Dendritic cell treated with granulocyte-macrophage colony-stimulating factor and Interleukin-4, amounts not matched to agents 40 ng/mL and 50 ng/mL, for 4 days (primary cell): ENCODE data around the gene COLQ.

Source experiments
- H3K27ac Mint-ChIP-seq: one replicate; pipeline ENCODE4 v1.8.0; 2022; ENCODE audit warnings: mild to moderate bottlenecking, mixed read lengths
- H3K27me3 Mint-ChIP-seq: one replicate; pipeline ENCODE4 v1.8.0; 2022; ENCODE audit warnings: mild to moderate bottlenecking, mixed read lengths
- H3K36me3 Mint-ChIP-seq: one replicate; pipeline ENCODE4 v1.8.0; 2022; ENCODE audit warnings: low read depth, mixed read lengths
- H3K4me1 Mint-ChIP-seq: one replicate; pipeline ENCODE4 v1.8.0; 2022; ENCODE audit warnings: low read depth, mixed read lengths
- H3K4me3 Mint-ChIP-seq: one replicate; pipeline ENCODE4 v1.8.0; 2022; ENCODE audit warnings: mild to moderate bottlenecking, moderate library complexity, mixed read lengths
- H3K9me3 Mint-ChIP-seq: one replicate; pipeline ENCODE4 v1.8.0; 2022; ENCODE audit warnings: mixed read lengths
- intact Hi-C: fragments of 100-400 bp; cut with micrococcal nuclease; formaldehyde crosslinking; loops from one replicate; pipeline ENCODE4 v1.15.0; 2022

COLQ gene

DNA sequence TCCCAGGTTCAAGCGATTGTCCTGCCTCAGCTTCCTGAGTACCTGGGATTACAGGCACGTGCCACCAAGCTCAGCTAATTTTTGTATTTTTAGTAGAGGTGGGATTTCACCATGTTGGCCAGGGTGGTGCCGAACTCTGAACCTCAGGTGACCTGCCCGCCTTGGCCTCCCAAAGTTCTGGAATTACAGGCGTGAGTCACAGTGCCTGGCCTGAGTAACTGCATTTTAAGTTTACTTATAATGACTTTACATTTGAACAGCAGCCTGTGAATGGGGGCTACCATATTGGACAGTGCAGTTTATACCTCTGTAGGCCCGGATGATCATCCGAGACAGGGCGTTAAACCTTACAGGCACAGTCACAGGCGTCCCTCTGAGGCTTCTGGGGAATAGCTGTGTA, 69.3 kb downstream of the COLQ start:
- H3K27ac Mint-ChIP-seq, result no peak overlapping the region
- intact Hi-C loops, result no loop called here
- no peak overlapping the region for H3K4me3 Mint-ChIP-seq
- H3K9me3 Mint-ChIP-seq, result no peaks in the 10 kb centered on the region
- H3K4me1 Mint-ChIP-seq, result no peaks in the 10 kb centered on the region
- H3K27me3 Mint-ChIP-seq, result no peaks in the 10 kb centered on the region
- H3K36me3 Mint-ChIP-seq, result no peaks in the 10 kb centered on the region

DNA sequence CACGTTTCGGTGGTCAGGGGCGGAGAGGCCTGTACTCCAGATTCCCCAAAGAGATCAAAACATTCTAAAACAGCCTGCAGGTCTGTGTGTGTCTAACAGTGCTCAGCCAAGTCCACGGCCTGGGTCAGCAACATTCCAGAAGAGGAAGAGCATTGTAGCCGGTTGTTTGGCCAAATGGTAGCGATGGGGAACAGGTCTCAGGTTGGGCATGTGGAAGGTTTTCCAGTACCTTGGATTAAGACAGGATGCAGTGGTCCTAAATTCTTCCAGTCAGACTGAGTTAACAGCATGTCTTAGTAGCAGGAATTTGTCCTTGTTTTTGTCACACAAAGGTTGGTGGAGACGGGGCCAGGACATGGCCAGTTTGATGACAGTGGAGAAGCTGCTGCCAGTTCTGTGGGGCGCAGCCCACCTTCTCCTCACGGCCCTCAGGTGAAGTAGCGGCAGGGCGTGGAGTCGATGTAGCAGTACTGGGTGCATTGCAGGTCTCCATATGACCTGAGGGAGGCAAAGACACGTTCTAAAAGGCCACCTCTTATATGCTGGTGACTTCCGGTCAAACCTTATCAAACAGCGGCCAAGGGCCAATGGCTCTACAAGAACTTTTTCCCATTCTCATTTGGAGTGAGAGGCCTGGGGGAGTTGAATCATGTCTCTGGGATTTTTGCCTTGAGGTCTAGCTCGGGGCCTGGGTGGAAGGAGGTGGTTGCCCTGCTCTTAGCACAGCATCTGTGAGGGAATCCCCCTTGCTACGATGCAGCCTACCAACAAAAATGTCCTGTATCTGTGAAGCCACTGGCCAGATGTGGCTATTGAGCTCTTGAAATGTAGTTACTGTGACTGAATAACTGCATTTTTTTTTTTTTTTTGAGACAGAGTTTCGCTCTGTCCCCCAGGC, 70.0 kb downstream of the COLQ start:
- Mint-ChIP-seq H3K4me1 (no peaks in the 10 kb centered on the region), H3K9me3 (no peaks in the 10 kb centered on the region), H3K36me3 (no peaks in the 10 kb centered on the region), H3K27me3 (no peaks in the 10 kb centered on the region), H3K4me3 (no peak overlapping the region), H3K27ac (no peak overlapping the region)
- intact Hi-C loops, result no loop called here

DNA sequence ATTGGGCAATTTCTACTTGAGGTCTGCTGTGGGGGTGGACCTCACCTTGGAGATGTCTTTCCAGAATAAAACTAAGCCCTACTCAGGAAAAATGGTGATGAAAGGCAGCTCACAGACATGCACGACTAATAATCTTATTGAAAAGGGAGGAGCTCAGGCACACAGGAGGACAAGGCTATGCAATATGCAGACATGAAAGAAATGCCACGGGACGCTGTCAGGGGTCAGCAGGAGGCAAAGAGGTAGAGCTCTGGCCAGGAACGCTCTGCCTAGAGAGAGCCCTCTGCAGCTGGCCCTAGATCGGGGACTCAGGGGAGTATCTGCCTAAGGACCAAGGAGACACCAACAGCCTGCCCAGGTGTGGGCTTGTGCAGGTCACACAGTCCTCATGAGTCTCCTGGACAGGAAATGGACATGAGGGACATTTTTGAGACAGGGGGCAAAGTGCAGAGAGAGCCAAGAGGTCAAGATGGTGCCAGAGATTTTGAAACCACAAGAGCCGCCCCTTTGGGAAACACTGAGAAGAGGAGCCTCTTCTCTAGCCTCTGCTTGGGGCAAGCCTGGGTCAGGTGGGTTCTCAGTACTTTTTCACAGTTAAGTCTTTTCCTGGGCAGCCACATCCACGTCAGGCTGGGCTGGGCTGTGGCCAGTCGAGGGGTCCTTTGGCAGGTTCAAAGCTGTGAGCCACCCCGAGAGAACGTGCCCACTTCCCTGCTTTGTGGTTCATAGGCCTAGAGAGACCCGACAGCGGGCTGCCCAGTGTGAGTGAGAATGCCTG, 70.9 kb downstream of the COLQ start:
- Mint-ChIP-seq H3K9me3 (no peaks in the 10 kb centered on the region), H3K27ac (no peak overlapping the region), H3K4me3 (no peak overlapping the region), H3K27me3 (no peaks in the 10 kb centered on the region), H3K36me3 (peaks cover 5% of the 10 kb centered on the region), H3K4me1 (no peaks in the 10 kb centered on the region)
- intact Hi-C loops, result no loop called here

DNA sequence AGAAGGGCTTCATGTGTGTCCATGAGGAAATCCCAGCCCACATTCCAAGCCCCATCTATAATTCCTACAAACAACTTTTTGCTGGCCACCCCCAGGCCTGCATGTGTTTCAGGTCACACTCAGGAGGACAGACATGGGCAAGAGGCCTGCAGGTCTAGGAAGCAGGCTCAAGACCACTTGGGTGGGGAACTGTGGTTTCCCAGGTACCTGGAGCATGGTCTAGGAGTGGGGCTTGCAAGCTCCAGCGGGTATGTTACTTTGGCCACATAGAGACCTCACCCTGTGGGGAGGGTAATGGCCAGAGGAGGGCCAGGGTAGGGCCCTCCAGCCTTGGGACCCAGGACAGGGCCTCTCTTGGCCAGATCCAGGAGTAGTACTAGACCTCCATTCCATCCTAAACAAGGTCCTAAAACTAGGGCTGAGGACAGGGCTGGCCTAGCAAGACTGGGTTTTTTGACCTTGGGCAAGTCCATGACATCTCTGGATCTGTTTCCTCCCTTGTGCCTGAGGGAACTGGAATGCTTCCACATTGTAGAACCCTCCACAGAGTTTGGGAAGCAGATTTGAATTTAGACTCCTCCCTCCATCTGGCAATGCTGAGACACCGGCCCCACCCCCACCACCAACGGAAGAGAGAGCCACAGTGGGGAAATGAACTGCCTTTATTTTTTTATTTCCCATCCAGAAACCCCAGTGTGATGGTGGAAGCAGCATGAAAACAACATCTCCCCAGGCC, 71.8 kb downstream of the COLQ start:
- no peaks in the 10 kb centered on the region for H3K27me3 Mint-ChIP-seq
- peaks cover 14% of the 10 kb centered on the region for H3K36me3 Mint-ChIP-seq
- no peak overlapping the region for H3K4me3 Mint-ChIP-seq
- no peaks in the 10 kb centered on the region for H3K4me1 Mint-ChIP-seq
- intact Hi-C loops, result no loop called here
- no peak overlapping the region for H3K27ac Mint-ChIP-seq
- H3K9me3 Mint-ChIP-seq, result no peaks in the 10 kb centered on the region

DNA sequence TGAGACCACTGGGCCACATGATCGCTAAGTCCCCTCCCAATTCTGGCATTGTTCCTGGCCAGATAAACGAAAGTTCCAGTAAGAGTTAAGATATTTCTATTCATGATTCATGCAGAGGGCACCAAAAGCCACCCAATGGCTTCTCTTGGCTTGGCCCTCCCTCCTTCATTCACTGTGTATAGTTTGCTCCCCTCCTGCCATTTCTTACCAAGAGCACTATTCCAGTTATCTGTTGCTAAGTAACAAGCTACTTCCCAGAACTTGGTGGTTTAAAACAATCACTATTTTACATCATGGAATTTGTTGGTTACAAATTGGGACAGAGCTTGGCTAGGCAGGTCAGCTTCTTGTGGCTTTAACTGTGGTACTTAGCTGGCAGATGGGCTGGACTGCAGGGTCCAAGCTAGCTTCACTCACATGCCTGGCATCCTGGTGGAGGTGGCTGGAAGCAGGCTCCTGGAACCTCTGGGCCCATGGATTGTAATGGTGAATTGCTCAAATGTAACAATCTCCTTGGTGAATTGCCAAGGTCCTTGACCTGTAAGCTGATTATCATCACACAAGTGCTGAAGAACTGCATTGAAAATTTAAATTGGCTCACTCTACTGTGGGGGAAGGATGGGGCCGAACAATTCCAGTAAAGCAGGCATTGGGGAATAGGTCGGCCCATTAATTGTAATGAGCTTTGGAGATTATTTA, 77.5 kb downstream of the COLQ start:
- Mint-ChIP-seq H3K27ac (no peak overlapping the region), H3K4me1 (peaks cover 41% of the 10 kb centered on the region), H3K9me3 (no peaks in the 10 kb centered on the region), H3K27me3 (no peaks in the 10 kb centered on the region), H3K4me3 (no peak overlapping the region), H3K36me3 (peaks cover 67% of the 10 kb centered on the region)
- intact Hi-C loops, result no loop called here

DNA sequence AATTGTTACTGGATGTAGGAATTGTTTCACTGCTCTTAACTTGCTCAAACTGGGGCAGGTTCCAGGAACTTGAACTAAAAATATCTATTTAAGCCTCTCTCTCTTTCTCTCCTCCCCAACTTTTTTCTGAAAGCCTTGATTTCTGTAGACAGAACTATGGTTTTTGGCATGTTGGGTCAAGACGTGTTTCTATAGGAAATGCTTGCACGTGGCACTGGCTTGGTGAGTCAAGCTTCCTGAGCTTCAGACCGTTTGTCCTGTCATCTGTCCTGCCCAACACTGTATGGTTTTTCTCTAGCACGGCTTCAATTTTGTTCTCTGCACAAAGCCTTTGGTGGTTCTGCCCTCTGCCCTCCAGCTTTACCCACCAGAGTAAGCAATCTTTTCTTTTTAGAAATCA, 80.6 kb downstream of the COLQ start:
- H3K27ac Mint-ChIP-seq, result no peak overlapping the region
- no peak overlapping the region for H3K4me3 Mint-ChIP-seq
- intact Hi-C loops, result no loop called here
- peaks cover 46% of the 10 kb centered on the region for H3K4me1 Mint-ChIP-seq
- H3K27me3 Mint-ChIP-seq, result no peaks in the 10 kb centered on the region
- H3K36me3 Mint-ChIP-seq, result peaks cover 93% of the 10 kb centered on the region
- no peaks in the 10 kb centered on the region for H3K9me3 Mint-ChIP-seq

DNA sequence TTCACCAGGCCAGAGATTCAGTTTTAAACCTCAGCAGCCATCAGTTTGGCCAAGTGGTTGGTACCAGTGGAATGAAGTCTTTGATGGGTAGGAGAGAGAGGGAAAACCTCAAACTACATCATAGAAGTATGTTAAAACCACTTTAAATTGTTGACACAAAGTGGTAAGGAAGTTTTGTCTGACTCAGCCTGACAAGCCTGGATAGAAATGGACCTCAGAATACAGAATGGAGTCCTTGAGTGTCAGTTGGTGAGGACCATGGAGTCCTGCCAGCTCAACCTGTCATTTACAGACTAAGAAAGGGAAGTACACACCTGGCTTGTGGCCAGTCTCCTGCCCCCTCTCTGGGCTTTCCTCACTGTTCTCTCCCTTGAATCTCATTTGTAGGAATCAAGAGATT, 82.0 kb downstream of the COLQ start:
- intact Hi-C loops, result no loop called here
- Mint-ChIP-seq H3K27ac (peak overlapping the region; percentile 25), H3K9me3 (no peaks in the 10 kb centered on the region), H3K4me1 (peaks cover 46% of the 10 kb centered on the region), H3K36me3 (peaks cover 96% of the 10 kb centered on the region), H3K27me3 (no peaks in the 10 kb centered on the region), H3K4me3 (no peak overlapping the region)

DNA sequence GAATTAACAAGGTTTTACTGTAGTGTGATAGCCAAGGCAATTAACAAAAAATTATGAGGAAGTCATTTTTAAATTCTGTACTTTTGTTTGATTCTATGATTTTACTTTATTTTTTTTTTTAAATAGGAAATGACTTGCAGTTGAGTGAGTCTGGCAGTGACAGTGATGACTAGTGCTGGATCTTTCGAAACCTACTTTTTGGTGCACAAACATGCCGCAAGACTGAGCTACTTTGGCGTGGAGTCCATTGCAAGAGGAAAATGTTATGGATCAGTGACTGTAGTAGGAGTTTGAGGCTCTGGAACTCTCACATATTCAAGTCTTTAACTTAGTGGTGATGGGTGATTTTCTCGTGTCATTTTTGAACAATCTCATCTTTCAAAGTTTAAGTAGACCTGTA, 82.5 kb downstream of the COLQ start:
- Mint-ChIP-seq H3K4me1 (peaks cover 46% of the 10 kb centered on the region), H3K36me3 (peaks cover 98% of the 10 kb centered on the region), H3K27ac (peak overlapping the region; percentile 25), H3K9me3 (no peaks in the 10 kb centered on the region), H3K4me3 (no peak overlapping the region), H3K27me3 (no peaks in the 10 kb centered on the region)
- intact Hi-C loops, result no loop called here

DNA sequence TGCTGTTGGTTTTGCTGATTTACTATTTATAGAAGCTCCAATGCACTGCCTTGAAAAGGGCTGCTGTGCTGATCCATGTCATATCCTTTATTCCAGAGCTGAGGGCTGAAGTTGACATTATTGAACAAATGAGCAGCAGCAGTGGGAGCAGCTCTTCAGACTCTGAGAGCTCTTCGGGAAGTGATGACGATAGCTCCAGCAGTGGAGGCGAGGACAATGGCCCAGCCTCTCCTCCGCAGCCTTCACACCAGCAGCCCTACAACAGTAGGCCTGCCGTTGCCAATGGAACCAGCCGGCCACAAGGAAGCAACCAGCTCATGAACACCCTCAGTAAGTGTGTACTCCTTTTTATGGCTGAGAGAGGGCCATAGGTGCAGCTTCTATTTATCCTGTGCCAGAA, 85.3 kb downstream of the COLQ start:
- H3K4me3 Mint-ChIP-seq, result no peak overlapping the region
- intact Hi-C loops, result no loop called here
- H3K4me1 Mint-ChIP-seq, result peaks cover 31% of the 10 kb centered on the region
- H3K27me3 Mint-ChIP-seq, result no peaks in the 10 kb centered on the region
- no peak overlapping the region for H3K27ac Mint-ChIP-seq
- peaks cover 88% of the 10 kb centered on the region for H3K36me3 Mint-ChIP-seq
- no peaks in the 10 kb centered on the region for H3K9me3 Mint-ChIP-seq

DNA sequence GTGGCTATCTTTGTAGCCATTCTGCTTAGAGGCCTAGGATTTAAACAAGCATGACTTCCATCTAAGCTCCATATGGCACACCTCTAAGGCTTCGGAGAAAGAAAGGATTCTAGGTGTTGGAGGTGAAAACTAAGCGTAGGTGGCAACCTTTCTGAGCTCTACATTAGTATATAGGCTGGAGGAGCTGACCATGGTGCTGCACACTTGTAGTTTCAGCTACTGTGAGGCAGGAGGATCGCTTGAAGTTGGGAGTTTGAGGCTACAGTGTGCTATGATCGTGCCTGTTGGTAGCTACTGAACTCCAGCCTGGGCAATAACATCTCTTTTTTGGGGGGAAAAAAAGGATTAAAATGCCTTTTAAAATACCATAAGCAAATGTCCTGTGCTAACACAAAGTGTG, 86.8 kb downstream of the COLQ start:
- peaks cover 27% of the 10 kb centered on the region for H3K4me1 Mint-ChIP-seq
- H3K27me3 Mint-ChIP-seq, result no peaks in the 10 kb centered on the region
- H3K27ac Mint-ChIP-seq, result no peak overlapping the region
- intact Hi-C loops, result no loop called here
- H3K36me3 Mint-ChIP-seq, result peaks cover 85% of the 10 kb centered on the region
- no peaks in the 10 kb centered on the region for H3K9me3 Mint-ChIP-seq
- H3K4me3 Mint-ChIP-seq, result no peak overlapping the region

DNA sequence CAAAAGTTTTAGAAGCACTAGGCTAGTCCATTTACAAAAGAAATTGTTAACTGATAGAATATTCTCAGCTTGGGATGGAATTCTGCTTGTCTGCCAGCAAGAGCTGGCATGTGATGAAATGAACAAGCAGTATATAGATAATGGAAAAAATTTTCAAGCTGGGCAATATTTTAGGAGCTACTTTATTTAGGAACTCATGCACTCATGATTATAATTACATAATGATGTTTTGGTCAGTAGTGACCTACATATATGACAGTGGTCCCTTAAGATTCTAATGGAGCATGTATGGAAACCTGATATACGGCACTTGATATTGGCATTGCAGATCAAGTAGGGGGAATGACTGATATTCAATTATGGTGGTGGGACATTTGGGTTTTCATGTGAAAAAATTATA, 88.0 kb downstream of the COLQ start:
- no peaks in the 10 kb centered on the region for H3K27me3 Mint-ChIP-seq
- peaks cover 77% of the 10 kb centered on the region for H3K36me3 Mint-ChIP-seq
- no peak overlapping the region for H3K4me3 Mint-ChIP-seq
- no peak overlapping the region for H3K27ac Mint-ChIP-seq
- H3K4me1 Mint-ChIP-seq, result peaks cover 22% of the 10 kb centered on the region
- H3K9me3 Mint-ChIP-seq, result no peaks in the 10 kb centered on the region
- intact Hi-C loops, result no loop called here

DNA sequence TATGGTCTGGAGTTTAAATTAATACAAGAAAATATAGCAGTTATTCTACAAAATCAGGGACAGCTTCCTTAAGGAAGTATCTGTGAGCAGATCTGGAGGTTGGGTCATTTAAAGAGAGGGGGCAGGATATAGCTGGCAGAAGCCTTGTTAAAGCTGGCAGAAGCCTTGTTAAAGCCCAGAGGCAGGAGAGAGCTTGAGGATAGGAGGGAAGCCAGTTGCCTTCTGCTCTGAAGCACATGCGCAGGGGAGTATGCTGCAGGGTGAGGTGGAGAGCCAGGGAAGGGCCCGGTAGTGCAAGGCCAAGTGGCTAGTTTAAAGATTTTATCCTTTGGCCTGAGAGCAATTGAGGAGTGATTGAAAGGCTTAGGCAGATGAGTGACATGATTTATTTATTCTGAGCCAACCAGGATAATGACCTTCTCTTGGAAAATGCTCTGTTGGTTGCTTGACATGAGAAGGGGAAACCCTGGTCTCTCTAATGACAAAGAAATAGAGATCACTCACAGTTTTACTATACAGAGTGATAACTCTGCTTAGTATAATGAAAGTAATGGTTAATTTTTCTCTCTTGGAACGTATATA, 90.2 kb downstream of the COLQ start:
- H3K27ac Mint-ChIP-seq, result no peak overlapping the region
- H3K9me3 Mint-ChIP-seq, result no peaks in the 10 kb centered on the region
- H3K36me3 Mint-ChIP-seq, result peaks cover 76% of the 10 kb centered on the region
- H3K4me1 Mint-ChIP-seq, result peaks cover 36% of the 10 kb centered on the region
- no peaks in the 10 kb centered on the region for H3K27me3 Mint-ChIP-seq
- intact Hi-C loops, result no loop called here
- no peak overlapping the region for H3K4me3 Mint-ChIP-seq

DNA sequence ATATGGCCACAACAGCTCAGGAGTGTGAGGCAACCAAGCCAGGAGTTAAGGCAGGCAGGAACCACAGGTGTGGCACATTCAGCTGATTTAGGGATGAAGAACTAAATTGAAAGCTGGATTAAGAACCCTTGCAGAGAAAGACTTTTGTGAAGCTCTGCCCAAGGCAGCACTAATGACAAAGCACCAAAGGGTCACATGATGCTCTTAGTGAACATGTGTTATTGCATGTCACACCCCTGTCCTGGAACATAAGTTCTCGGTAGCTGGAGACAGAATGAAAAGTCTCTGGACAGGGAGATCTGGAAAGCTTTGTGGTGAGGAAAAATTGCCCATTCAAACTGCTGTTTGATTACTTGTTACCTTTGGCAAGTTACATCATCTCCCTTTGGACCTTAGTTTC, 90.9 kb downstream of the COLQ start:
- peaks cover 43% of the 10 kb centered on the region for H3K4me1 Mint-ChIP-seq
- H3K27me3 Mint-ChIP-seq, result no peaks in the 10 kb centered on the region
- no peak overlapping the region for H3K27ac Mint-ChIP-seq
- intact Hi-C loops, result no loop called here
- no peak overlapping the region for H3K4me3 Mint-ChIP-seq
- H3K36me3 Mint-ChIP-seq, result peaks cover 73% of the 10 kb centered on the region
- no peaks in the 10 kb centered on the region for H3K9me3 Mint-ChIP-seq
